DMS79 (cell line): ENCODE results near the gene CD244.

Experiments
- DNase-seq: peaks from one replicate; lab custom pipeline; 2025; lab: John Stamatoyannopoulos, UW

The CD244 gene

GRCh38 chr1:160781186-160781766 is 81.4 kb downstream of the CD244 start:
- DNase-seq: no peak

GRCh38 chr1:160780398-160780755 is 82.3 kb downstream of the CD244 start:
- no peak for DNase-seq
